CD4-positive, alpha-beta T cell treated with Interleukin-4 for 4 hours (primary cell): ENCODE data around the gene PLB1.

Experiments
- DNase-seq: peaks from one replicate; pipeline ENCODE4 v3.0.0-alpha.2; 2020

PLB1 gene

DNA sequence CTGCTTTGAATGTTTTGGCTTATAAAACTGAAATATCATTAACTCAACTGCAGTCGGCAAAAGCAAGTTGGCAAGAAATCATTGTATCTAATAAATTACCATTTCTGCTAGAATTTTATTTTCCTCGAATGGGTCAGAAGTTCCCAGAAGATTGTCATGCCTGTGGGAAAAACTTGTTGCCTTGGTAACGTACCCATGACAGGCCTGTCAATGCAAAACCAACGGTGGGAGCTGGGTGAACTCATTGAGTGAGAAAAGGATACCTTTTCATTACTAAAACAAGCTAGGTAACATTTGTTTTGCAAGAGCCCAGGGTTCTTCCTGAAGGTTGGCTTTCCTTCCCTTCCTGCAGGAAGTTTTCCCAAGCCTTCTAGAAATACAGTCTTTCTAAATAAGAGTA, 9.5 kb downstream of the PLB1 start:
- DNase-seq, result no peak

DNA sequence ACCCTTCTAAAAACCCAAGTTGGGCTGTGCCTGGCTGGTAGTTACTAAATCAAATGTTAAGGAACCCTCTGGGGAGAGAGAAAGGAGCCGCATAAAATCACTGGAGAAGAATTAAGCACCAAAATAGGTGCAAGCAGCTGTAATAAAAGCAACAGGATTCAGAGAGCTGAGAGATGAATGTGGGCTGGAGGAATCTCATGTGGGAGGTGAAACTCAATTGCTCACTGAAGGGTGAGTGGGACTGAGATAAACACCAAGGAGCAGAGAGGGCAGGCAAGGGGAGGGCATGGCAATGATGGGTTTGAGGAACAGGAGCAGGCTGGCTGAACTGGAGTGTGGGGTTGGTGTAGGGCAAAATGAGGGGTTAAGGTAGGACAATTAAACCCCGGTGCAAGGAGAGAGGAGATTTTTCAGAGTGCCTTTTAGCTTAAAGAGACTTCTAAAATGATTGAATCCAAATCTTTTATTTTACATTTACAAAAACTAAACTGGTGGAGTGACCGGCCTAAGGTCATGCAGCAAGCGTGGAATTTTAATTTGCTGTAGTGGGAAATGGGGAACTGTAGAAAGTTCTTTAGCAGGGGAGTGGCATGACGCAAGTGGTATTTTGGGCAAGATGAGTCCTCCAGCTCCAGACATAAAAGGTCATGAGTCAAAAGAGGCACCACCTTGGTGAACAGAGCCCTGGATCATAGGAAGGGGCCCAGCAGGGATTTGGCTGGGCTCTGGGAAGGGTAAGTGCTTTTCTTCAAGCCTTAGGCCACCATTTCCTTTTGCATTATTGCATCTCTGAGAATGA, 10.5 kb downstream of the PLB1 start:
- no peak for DNase-seq

DNA sequence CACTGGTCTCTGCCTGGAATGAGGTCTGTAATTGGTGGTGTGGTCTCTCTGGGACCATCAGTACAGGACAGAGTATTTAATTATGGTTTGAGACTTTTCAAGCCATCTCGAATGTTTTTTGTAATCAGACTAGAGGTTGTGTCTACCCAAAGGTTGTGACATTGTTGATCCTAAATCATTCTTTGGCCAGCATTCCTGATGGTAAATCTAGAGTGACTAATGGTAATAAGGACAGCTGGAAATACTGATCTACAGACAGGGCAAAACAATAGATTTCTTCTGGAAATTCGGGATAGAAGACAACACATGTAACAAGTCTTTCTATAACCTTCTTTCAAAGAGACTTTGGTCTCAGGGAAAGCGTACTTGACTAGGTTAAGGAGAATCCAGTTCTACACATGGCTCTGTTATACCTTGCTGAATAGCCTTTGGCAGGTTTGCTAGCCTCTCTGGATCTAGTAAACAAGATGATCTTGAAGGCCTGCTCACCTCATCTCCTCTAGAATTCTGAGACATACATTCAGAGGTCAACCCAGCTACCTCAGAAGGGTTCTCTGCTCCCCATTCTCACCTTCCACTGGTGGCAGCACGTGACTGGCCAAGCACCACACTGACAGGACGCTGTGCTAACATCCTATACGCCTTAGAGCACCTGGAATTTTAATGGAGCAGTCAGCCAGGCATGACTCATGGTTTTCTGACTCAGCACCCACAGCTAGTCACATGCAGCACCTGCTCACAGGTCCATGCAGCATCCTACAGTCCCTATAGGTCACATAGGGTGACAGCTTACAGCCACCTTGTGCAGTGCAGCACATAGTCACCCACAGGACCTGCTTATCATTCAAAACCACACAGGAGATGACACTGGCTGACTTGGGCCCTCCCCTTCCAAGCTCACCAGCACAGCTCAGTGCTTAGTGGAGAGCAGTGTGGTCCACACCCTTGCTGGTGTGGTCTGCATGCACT, 12.2 kb downstream of the PLB1 start:
- DNase-seq, result peak; percentile 38

DNA sequence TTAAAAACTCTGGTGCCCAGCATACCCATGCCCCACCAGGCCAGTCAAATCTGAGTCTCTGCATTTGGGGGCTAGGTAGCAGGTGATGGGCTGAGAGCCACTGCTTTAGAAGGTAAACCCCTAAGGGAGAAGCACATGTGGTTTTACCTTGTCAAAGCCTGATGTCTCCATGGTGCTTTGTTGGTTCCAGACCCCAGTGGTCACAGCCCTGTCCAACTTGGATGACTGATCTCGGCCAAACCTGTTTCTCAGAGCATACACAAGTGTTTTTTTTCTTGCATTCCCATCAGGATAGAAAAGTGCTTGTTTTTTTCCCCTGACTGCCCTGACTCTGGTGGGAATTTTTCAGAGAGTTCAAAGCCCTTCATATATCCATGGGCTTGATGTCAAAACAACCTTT, 13.5 kb downstream of the PLB1 start:
- no peak for DNase-seq

DNA sequence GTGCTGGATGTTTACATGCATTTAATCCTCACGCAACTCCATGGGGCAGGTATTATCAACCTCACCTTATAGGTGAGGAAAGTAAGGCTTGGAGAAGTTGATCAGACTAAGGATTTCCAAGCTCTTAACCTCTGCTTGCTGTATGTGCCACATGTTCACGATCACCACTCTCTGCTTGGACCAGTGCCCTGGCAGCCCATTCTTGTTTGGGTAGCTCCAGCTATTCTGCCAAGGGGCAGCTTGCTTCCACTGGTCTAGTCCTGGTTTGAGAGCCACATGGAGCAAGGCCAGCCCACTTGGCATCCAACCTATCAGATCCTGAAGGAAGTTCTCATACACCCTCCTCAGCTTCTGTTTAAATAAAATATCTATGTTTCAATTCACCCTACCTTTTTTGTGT, 14.3 kb downstream of the PLB1 start:
- no peak for DNase-seq

DNA sequence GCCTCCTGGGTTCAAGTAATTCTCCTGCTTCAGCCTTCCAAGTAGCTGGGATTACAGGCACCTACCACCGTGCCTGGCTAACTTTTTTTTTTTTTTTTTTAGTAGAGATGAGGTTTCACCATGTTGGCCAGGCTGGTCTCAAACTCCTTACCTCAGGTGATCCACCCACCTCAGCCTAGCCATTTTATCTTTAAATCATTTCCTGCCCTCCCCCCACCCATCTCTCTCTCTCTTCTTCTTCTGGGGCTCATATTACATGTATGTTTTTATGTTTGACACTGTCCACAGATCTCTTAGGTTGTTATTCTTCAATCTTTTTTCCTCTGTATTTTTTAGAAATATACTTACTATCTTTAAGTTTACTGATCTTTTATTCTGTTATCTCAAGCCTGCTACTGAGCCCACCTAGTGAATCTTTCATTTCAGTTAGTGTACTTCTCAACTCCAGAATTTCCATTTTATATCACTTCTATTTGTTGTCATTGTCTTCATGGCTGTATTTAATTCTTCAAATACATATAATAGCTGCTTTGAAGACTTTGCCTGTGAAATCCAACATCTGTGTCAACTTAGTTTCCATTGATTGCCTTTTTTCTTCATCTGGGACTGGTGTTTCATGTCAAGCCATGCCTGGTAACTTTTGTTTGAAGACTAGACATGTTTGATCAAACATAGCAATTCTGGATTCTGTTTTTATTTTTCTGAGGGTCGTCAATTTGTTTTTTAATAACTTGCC, 16.2 kb downstream of the PLB1 start:
- no peak for DNase-seq

DNA sequence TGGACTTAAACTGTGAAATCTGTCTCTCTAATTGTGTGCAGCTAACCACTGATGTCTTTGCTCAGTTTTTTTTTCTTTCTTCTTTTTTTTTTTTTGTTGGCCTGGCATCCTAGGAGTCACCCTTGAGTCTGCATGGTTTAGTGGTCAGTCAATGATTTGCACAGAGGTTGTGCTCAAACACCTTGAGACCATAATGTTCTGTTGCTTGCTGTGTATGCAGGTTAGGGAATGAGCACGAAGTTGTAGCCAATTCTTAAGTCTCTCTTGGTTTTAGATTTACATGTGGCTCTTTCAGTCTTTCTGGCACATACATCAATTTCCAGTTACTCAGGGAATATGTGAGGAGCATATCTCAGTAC, 16.7 kb downstream of the PLB1 start:
- DNase-seq, result no peak

DNA sequence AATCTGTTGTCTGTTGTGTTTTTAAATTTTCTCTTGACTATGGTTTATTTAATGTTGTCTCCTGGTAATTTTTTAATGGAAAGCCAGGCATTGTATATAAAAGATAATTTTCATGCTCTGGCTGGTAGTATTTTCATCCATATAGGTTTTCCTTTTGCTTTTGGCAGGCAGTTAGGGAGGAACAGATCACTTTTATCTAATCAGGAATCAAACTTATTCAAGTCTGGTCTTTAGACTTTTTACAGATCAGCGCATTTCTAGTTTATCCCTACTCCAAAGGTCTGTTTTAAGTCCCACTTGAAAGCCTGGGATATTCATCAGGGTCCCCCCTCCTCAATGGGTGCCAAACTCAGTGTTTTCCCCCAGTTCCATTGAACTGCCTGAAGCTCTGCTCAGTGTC, 17.2 kb downstream of the PLB1 start:
- no peak for DNase-seq

DNA sequence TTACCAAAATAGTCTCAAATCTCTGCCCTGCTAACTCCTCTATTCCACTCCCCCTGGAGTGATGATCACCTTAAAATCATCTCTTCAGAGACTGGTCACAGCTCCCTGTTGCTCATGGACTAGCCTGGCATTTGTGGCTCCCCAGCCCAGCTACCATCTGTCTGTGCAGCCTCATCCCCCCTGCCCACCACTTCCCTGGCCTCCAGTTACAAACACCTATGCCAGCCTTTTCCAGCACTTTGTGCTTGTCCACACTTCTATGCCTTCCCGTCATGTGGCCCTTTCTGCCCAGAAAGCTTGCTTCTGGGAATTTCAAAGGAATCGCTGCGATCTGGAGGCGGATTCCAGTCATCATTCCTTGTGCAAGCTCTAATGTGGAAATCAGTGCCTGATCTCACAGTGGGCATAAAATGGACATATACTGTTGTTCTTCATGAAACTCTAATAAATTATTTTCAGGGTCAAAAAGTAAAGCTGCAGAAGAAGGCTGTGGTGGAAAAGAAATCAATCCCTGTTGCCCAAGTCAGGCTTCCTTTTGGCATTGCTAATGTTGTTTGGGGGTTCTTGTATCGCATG, 19.4 kb downstream of the PLB1 start:
- DNase-seq, result no peak

DNA sequence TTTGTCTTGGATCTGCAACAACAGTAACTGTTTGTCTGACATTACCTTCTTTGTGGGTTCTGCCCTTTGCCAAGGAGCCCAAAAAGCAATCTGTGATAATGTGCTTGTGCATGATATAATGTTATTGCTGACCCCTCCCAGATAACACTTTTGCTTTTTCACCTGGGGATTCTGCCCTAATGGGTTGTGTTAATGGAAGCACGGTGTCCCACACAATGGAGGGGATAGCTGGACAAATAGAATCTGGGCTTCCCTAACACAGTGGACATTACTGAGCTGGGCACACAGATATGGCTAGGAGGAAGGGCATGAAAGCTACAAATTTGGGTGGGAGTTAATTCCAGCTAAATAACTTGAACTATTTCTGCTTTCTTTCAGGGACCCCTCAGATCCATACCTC, 20.6 kb downstream of the PLB1 start:
- no peak for DNase-seq

DNA sequence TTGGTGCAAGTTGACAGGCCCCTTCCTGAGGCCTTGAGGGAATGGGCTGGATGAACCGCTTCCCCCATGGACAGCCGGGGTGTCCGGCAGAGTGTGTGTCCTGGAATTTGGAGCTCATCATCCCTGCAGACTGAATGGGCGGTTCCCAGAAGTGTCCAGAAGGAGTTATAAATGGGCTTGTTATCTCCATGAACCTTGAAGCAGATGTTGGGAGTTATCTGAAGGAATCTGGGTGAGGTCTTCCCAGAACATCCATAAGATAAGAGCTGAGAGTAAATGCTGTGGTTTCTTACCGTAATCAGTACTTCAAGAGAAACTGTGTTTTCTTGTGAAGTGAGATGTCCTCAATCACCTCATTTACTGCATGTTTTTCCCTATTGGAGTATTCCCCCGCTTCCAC, 21.1 kb downstream of the PLB1 start:
- no peak for DNase-seq

DNA sequence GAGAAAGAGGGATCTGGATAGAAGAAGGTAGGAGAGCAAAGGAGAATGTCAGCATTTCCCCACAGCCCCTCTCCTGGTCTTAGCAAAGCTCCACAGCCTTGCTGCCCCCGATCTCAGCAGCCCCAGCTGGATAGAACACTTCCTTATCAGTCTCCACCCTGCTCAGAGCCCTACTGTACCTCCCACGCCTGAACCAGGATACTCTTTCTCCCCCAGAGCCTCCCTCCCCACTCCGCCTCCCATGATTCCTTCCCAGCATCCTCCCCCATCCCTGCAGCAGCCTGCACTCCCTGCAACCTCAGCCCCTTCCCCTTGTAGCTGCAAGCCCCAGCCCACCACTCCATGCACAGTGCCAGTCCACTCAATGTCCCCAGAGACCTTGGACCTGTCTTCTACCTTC, 25.8 kb downstream of the PLB1 start:
- DNase-seq, result no peak

DNA sequence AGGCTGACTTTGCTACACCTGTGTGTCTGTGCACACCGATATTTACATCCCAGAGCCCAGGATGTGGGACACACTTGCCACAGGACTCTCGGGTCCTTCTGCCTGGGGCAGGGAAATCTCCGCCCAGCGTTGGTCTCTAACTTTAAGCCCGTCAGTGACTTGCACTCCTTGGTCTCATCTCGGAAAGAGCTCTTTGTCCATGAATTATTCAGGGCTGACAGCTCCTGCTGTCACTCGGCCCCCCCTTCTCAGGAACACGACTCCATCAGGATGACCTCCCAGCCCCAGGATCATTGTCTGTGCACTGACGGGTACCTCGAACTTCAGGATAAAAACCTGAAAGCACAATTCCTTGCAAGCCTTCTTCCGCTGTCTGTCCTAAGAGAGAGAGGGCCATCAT, 26.6 kb downstream of the PLB1 start:
- DNase-seq, result no peak

DNA sequence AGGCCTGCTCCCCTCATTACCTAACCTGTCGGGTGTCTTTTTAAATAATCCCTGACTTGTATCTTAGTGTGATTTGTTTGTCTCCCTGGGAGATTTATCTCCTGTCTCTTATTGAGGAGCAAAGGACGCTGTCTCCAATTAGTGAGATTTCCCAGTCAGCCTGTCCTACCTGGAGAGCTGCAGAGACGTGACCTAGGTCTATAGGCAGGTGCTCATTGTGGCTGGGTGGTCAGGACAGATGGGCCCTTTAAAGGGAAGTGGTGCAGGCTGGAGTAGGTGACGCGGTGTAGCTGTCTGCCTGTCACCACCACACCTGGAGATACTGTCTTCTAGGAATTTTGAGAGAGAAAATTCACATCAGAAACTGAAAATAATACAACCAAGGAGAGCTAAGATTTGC, 28.0 kb downstream of the PLB1 start:
- no peak for DNase-seq

DNA sequence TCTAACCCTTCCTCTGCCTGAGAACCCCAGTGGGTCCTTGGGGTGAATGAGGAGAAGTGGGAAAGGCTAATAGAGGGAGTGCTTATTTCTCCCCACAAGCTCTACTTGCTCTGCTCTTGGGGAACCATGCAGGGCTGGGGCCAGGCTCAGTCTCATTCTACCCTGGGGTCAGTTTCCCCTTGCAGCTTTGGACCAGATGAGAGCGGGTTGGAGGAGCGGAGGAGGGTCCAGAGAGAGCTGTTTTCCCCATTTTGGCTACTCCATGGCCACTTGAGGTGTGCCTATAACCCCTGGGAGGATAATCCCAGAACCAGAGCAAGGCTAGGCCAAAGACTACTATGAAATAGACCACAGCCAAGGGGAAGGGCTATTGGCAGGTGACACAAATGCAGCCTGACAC, 29.6 kb downstream of the PLB1 start:
- DNase-seq, result no peak

DNA sequence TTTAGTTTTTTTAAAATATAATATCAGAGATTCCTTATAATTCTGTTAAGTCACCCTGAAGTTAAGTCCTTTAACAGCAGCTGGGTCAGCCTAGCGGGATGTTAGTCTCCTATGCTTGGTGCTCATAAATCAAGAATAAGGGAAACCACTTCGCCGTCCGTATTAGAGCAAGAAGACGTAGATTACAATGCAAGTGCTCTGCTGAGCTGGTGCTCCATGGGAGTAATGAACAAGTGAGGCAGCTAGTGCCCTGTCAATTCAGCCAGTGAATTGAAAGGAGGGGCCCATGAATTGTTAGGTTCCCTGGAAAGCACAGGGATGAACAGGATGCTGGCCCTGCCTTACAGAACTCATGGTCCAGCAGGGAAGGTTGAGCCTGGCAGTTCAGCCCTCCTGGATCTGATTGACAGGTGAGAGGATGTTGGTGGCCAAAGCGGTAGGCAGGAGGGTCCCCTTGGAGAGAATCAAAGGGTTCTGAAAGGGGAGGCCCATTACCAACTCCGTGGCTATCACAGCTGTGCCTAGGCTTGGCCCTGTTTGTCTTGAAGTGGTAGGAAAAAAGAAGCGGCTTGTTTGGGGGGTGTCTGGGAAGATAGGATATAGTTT, 30.8 kb downstream of the PLB1 start:
- DNase-seq, result no peak

DNA sequence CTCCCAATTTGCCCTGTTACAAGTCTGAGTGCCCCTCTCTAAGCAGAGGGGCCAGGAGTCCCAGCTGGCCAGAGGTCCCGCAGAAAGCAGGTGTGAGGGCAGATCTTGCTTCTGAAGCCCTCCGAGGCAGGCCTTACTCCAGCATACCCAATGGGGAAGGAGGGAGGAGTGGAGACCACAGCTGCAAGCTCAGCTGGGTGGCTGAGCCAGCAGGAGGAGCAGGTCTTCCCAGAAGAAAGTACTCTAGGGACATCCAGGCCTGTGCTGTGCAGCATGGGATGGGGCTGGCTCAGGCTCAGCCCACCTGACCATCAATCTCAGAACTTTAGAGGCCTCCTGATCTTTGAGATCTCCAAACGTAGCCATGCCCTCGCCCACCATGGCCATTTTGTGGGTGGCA, 31.3 kb downstream of the PLB1 start:
- no peak for DNase-seq

DNA sequence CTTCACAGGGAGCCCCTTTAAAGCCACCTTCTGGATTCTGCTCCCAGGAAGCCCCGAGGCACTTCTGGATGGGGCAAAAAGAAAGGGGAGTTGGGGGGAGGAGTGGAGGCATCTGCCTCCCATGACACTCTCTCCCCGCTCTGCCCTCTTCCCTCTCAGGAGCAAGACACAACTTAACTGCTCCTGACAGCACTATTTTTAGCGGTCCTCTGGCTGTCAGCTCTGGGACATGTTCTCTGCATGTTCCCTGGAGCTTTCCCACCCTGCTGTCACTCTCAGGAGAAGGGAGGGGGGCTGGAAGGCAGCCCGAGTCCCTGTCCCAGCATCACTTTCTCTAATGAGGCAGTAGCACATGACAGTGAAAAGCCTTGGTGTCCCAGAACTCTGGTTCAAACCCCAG, 32.3 kb downstream of the PLB1 start:
- no peak for DNase-seq

DNA sequence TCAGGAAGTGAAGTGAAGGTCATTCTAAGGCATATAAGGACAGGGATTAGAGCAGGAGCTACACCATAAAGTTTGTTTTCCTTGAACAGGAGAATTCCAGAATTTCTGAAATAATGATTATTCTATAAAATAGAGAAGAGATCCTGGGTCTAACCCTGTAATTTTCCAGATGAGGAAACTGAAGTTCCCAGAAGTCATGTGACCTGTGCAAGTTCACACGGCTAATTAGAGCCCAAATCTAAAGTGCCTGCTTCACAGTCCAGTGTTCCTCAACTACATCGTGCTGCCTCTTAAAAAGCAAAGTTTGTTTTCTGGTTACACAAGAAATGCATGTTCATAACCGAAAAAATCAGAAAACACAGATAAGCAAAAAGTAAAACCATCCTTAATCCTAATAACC, 34.9 kb downstream of the PLB1 start:
- DNase-seq, result no peak

DNA sequence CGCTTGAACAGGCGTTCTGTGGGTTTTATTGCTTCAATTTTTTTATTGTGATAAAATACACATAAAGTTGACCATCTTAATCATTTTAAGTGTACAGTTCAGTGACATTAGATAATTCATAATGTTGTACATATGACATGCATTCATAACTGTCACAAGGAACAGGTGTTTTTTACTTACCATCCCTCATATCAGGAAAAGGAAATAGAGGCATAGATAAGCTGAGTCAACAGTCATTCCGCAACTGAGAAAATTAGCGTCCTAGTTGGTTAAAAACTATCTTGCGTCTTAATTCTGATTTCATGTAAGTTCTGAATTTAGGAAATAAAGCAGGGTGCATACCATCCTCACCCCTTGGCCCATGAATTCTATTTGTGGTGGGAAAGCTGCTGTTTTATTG, 36.5 kb downstream of the PLB1 start:
- no peak for DNase-seq

DNA sequence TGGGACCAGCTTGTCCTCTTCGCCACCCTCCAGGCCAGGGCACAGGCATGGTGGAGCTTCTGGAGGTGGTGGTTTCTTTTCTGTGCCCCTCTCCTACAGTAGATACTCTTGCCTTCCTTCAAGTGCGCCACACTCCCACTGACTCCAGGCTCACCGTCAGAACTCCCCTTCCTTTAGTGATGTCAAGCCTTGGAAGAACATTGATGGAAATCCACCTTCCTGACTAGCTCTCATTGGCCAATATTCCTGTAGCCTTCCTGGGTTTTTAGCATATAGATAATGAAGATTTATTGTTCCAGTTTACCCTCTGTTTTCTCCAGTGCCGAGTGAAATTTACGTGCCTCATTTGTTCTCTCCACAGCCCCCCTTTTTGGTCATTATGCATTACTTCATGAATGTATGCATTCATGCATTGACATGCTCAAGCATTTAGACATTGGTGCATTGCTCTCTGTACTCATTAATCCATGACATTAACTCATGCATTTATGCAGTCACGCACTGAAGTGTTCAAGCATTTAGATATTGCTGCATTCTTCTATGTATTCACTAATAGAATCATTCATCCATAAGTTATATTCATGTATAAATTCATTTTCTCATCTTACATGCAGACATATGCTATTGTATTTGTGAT, 37.3 kb downstream of the PLB1 start:
- DNase-seq, result no peak

DNA sequence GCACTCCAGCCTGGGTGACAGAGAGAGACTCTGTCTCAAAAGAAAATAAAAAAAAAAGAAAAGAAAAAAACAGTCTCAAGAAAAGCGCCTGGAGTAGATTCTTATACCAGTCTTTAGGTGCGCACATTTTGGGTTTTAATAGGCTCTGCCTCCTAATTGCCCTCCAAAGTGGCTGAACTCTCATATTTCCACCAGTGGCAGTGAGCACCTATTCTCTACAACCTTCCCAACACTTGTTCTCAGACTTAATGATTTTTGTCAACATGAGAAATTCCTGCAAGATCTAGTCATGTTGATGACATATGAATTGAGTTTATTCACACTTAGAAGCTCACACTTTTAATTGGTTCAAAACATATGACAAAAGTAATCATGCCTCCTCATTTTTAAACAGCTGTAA, 39.0 kb downstream of the PLB1 start:
- DNase-seq, result no peak
